Tibial nerve (tissue), 4 donors: ENCODE results near the gene PSD2.

Experiments used
- EP300 ChIP-seq, 2 donors: sonication (generic); formaldehyde crosslinking; IDR thresholded peaks; one replicate each; pipeline ENCODE4 v1.6.1; 2017; ENCODE audit warnings: antibody characterized with exemption in 2 of 2, mild to moderate bottlenecking in 1 of 2
- POLR2A ChIP-seq, 2 donors: fragments of 450-650 bp; IDR thresholded peaks; one replicate each; pipeline ENCODE4 v1.6.1; 2017; ENCODE audit warnings: antibody characterized with exemption in 2 of 2, mild to moderate bottlenecking in 2 of 2, moderate library complexity in 2 of 2
- TF ChIP-seq, protein P1 (sequence below), 5 experiments: fragments of 200-600 bp in 3 of 5; fragments of 450-650 bp in 2 of 5; sonication (generic) in 3 of 5; IDR thresholded peaks; one replicate each; pipeline ENCODE4 v1.5.1; 2016 to 2019; ENCODE audit warnings: antibody characterized with exemption in 5 of 5, mild to moderate bottlenecking in 3 of 5, moderate library complexity in 2 of 5

DNA sequence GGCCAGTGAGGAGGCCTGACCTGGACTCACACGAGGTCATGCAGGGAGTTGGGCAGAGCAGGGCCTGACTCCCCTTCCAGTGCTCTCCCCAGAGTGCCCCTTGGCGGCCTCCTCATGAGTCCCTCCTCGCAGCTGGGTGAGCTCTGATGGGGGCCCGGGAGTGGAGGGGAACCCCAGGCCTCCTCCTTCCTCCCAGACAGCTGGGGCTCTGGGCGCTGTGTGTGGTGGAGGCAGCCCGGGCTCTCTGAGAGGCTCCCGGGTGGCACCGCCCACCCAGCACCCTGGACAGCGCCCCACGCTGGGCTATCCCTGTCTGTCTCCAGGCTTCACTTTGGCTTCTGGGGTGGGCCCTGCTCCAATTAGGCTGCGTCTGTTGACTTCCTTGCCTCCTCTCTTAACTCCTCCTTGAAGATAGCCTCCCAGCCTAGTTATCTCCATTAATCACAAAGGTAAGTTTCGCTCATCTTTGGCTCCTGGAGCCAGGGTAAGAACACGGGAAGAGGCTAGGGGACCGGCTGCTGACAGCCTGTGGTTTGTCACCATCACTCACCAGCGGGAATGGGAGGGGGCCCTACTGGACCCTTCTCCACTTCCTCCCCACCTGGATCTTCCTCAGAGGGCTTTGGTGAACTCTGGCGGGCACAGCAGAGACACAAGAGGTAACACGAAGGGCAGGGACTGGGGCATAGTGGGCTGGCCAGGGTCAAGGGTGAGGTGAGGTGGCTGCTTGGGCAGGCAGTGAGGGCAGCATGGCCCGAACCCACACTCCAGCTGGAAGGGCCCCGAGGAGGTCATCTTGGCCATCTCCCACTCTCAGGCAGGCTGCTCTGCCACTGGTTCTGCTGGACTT, 13.1 kb downstream of the PSD2 start:
- TF ChIP-seq, protein P1, sequence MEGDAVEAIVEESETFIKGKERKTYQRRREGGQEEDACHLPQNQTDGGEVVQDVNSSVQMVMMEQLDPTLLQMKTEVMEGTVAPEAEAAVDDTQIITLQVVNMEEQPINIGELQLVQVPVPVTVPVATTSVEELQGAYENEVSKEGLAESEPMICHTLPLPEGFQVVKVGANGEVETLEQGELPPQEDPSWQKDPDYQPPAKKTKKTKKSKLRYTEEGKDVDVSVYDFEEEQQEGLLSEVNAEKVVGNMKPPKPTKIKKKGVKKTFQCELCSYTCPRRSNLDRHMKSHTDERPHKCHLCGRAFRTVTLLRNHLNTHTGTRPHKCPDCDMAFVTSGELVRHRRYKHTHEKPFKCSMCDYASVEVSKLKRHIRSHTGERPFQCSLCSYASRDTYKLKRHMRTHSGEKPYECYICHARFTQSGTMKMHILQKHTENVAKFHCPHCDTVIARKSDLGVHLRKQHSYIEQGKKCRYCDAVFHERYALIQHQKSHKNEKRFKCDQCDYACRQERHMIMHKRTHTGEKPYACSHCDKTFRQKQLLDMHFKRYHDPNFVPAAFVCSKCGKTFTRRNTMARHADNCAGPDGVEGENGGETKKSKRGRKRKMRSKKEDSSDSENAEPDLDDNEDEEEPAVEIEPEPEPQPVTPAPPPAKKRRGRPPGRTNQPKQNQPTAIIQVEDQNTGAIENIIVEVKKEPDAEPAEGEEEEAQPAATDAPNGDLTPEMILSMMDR (IDR thresholded peaks at IDR 0.05), result no peak
- TF ChIP-seq POLR2A (IDR thresholded peaks at IDR 0.05) (no peak), EP300 (IDR thresholded peaks at IDR 0.05) (no peak)
